ENCODE results near the gene PGGT1B.

PGGT1B gene

DNA sequence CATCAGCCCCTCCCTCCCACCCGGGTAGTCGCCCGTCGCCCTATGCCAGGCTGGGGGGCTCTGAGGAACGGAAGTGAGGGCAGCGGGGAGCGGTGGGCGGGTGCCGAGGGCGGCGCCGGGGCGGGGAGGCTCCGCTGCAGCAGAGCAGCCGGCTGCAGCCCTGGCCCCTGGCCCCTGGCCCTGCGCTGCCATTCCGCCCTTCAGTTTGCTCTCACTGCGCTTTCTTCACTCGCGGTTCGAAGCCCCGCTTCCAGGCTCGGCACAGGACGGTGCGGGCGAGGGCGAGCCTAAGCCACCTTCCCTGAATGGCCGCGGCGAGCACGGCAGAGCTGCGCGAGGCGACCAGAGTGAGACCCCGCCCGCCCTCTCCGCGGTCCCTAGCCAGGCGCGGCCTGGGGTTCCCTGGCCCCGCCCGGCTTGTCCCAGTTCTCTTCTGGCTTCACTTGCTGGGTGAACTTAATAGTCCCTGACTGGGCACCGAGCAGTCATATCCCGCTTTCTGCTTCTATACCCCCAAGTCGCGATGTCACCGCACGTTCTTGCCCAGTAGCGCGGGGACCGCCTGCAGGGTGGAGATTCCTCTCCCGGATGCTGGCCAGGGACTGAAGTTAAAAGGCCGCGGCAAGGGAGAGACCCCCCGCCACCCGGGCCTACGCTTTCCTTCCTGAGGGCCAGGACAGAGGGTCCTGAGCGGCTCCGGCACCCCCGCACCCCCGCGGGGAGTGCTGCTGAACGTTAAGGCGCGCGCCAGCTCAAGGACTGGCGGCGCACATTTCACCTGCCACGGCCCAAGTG lies 92.3 kb downstream of the PGGT1B start:
- Histone ChIP-seq H3K9me3 (ENCODE audit: insufficient read depth, low read depth, low read length) (no peaks in the 10 kb centered on the region), H3K9me2 (replicated peaks; ENCODE audit: low read depth, low read length) (no peaks in the 10 kb centered on the region), H3K9ac (ENCODE audit: low read depth, low read length, poor library complexity, severe bottlenecking) (no peak overlapping the region), H4K20me1 (ENCODE audit: insufficient read depth, low read length, poor library complexity, severe bottlenecking) (no peaks in the 10 kb centered on the region), H3K4me2 (ENCODE audit: low read depth, low read length, poor library complexity, severe bottlenecking) (no peak overlapping the region), H2AFZ (ENCODE audit: low read length) (no peak overlapping the region), H3K79me2 (ENCODE audit: insufficient read depth, low read length) (no peaks in the 10 kb centered on the region), H3K4me1 (ENCODE audit: insufficient read depth, low read length, poor library complexity, severe bottlenecking) (no peaks in the 10 kb centered on the region), H3K27me3 (ENCODE audit: insufficient read depth, low read length, poor library complexity, severe bottlenecking) (no peaks in the 10 kb centered on the region), H3K36me3 (ENCODE audit: insufficient read depth, low read length) (no peaks in the 10 kb centered on the region), H3K4me3 (ENCODE audit: low read length, poor library complexity, severe bottlenecking) (no peak overlapping the region), H3F3A (ENCODE audit: low read depth) (no peaks in the 10 kb centered on the region)
- TF ChIP-seq, protein P1, sequence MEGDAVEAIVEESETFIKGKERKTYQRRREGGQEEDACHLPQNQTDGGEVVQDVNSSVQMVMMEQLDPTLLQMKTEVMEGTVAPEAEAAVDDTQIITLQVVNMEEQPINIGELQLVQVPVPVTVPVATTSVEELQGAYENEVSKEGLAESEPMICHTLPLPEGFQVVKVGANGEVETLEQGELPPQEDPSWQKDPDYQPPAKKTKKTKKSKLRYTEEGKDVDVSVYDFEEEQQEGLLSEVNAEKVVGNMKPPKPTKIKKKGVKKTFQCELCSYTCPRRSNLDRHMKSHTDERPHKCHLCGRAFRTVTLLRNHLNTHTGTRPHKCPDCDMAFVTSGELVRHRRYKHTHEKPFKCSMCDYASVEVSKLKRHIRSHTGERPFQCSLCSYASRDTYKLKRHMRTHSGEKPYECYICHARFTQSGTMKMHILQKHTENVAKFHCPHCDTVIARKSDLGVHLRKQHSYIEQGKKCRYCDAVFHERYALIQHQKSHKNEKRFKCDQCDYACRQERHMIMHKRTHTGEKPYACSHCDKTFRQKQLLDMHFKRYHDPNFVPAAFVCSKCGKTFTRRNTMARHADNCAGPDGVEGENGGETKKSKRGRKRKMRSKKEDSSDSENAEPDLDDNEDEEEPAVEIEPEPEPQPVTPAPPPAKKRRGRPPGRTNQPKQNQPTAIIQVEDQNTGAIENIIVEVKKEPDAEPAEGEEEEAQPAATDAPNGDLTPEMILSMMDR (conservative IDR thresholded peaks at IDR 0.05; ENCODE audit: low read length): no peak
- TF ChIP-seq EZH2phosphoT487 (IDR thresholded peaks at IDR 0.05; ENCODE audit: borderline replicate concordance): no peak

DNA sequence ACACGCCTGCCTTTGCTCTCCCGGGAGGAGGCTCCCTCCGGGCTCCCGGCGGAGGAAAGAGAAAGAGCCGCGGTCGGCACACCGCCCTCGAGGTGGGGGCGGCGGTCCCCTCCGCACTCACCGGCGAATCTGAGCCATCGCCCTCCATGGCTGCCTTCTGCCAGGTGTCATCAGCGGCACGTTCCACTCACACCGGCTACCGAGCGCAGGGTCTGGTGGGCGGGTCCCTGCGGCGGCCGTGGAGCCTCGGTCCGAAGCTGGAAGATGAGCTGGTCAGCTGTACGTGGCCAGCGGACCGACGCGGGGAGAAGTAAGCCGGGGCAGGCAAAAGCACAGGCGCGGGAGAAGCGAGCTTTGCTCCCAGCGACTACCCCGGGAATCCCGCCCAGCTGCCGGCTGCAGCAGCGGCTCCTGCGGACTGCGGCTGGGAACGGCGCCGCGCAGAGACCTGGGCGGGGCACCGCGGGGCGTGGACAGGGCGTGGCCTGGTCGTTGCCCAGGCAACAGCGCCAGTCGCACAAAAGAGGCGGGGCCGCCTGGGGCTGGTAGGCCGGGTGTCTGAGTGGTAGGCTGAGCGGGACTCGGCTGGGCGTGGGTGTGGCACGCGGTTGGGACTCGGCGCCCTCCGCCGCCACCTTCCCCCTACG lies 93.1 kb downstream of the PGGT1B start, which contains the start of gene TRIM36:
TRIM36 (minus strand) TSS at position 422 of the 647 bp plus-strand sequence; CDS start at position 148, 274 bp downstream.
- H3K4me2 ChIP-seq (ENCODE audit: low read depth, low read length, poor library complexity, severe bottlenecking): no peak within 1 kb of the TSS
- H3F3A ChIP-seq (ENCODE audit: low read depth): no peaks in the 10 kb centered on the region
- H3K9me3 ChIP-seq (ENCODE audit: insufficient read depth, low read depth, low read length): no peaks in the 10 kb centered on the region
- no peaks in the 10 kb centered on the region for H3K27me3 ChIP-seq (ENCODE audit: insufficient read depth, low read length, poor library complexity, severe bottlenecking)
- no peak within 1 kb of the TSS for H3K4me3 ChIP-seq (ENCODE audit: low read length, poor library complexity, severe bottlenecking)
- no peaks in the 10 kb centered on the region for H3K79me2 ChIP-seq (ENCODE audit: insufficient read depth, low read length)
- no peaks in the 10 kb centered on the region for H3K9me2 ChIP-seq (replicated peaks; ENCODE audit: low read depth, low read length)
- H3K9ac ChIP-seq (ENCODE audit: low read depth, low read length, poor library complexity, severe bottlenecking): no peak within 1 kb of the TSS
- no peaks in the 10 kb centered on the region for H3K36me3 ChIP-seq (ENCODE audit: insufficient read depth, low read length)
- no peaks in the 10 kb centered on the region for H3K4me1 ChIP-seq (ENCODE audit: insufficient read depth, low read length, poor library complexity, severe bottlenecking)
- no peak within 1 kb of the TSS for H2AFZ ChIP-seq (ENCODE audit: low read length)
- H4K20me1 ChIP-seq (ENCODE audit: insufficient read depth, low read length, poor library complexity, severe bottlenecking): no peaks in the 10 kb centered on the region
- TF ChIP-seq, protein P1 (conservative IDR thresholded peaks at IDR 0.05; ENCODE audit: low read length): no peak
- TF ChIP-seq EZH2phosphoT487 (IDR thresholded peaks at IDR 0.05; ENCODE audit: borderline replicate concordance): no peak

DNA sequence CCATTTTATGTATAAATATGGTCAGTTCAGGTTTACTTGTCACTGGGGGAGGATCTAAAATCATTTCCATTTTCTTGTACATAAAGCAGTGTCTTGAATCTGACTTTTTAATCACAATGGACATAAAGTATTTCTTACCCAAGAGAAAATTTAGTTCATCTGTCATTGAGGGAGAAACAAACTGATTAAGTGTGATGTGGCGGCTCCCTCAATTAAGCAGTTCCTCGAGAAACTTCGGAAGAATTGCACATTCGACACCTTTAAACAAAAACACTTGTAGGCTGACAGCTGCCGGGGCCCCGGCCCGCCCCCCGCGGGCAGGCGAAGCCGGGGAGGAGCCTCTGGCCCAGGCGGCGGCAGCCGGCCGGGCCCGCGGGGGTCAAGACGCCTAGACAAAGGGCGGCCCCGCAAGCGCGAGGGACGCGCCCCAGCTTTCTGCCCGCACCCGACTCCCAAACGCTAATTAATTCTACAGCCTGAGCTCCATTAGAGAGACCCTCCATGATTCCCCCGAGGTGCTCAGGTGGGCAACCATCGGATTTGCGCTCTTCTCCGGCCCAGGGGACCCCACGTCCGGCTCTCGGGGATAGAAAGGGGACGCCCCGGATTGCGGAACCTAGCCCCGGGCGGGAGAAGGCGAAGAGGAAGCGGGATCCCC lies 93.7 kb downstream of the PGGT1B start:
- H3K79me2 ChIP-seq (ENCODE audit: insufficient read depth, low read length): no peaks in the 10 kb centered on the region
- H2AFZ ChIP-seq (ENCODE audit: low read length): no peak overlapping the region
- no peaks in the 10 kb centered on the region for H3K36me3 ChIP-seq (ENCODE audit: insufficient read depth, low read length)
- H3K4me1 ChIP-seq (ENCODE audit: insufficient read depth, low read length, poor library complexity, severe bottlenecking): no peaks in the 10 kb centered on the region
- TF ChIP-seq EZH2phosphoT487 (IDR thresholded peaks at IDR 0.05; ENCODE audit: borderline replicate concordance): no peak
- TF ChIP-seq, protein P1 (conservative IDR thresholded peaks at IDR 0.05; ENCODE audit: low read length): no peak
- no peak overlapping the region for H3K4me2 ChIP-seq (ENCODE audit: low read depth, low read length, poor library complexity, severe bottlenecking)
- H3K9me3 ChIP-seq (ENCODE audit: insufficient read depth, low read depth, low read length): no peaks in the 10 kb centered on the region
- no peak overlapping the region for H3K9ac ChIP-seq (ENCODE audit: low read depth, low read length, poor library complexity, severe bottlenecking)
- no peaks in the 10 kb centered on the region for H4K20me1 ChIP-seq (ENCODE audit: insufficient read depth, low read length, poor library complexity, severe bottlenecking)
- H3K27me3 ChIP-seq (ENCODE audit: insufficient read depth, low read length, poor library complexity, severe bottlenecking): no peaks in the 10 kb centered on the region
- H3K4me3 ChIP-seq (ENCODE audit: low read length, poor library complexity, severe bottlenecking): no peak overlapping the region
- no peaks in the 10 kb centered on the region for H3F3A ChIP-seq (ENCODE audit: low read depth)
- no peaks in the 10 kb centered on the region for H3K9me2 ChIP-seq (replicated peaks; ENCODE audit: low read depth, low read length)

Measured in Loucy (cell line).